GM18870 (cell line): ENCODE measurements around the gene ETV5.
A peak's percentile ranks its signal among the peaks of the same experiment; 100 is the strongest.

ENCODE experiments used
- ATAC-seq: cut with Tn5 transposase; IDR thresholded peaks from one replicate; pipeline ENCODE4 v1.9.1; 2021; ENCODE audit warnings: moderate library complexity; ENCODE audit not compliant: unreplicated experiment

Gene ETV5

DNA sequence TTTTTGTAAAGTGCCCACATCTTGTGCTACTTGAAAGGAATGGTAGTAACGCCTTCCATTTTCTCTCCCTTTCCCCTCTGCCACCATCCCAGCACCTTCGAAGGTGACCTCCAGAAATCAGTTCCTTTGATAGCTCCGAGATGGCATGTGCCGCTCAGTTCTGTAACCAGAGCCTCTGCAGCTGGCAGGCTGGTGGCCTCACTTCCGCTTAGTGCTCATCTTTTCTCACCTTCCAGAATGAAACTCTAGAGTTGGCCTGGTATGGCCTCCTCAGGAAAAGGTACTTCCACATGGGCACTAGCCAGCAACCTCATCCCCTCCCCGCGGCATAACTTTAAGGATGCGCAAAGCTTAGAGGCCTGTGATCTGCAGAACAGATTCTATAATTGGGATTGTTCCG is 38.8 kb downstream of the ETV5 start:
- ATAC-seq, result no peak

GRCh38 chr3:186069199-186069598 is 39.7 kb downstream of the ETV5 start:
- no peak for ATAC-seq

DNA sequence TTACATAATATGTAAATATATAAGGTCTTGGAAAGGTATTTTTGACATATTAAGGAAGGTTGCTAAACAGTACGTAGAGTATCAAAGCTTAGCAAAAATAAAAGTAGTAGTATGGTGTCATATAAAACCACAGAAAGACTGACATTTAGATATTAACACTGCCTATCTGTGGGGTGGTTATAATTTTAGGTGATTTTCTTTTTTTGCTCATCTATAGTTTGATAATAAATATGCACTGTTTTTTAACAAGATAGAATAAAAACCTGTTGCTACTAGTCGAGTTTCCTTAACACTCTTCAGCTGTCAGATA is 40.7 kb downstream of the ETV5 start:
- no peak for ATAC-seq

GRCh38 chr3:186067360-186068242 is 41.3 kb downstream of the ETV5 start:
- ATAC-seq, result no peak

DNA sequence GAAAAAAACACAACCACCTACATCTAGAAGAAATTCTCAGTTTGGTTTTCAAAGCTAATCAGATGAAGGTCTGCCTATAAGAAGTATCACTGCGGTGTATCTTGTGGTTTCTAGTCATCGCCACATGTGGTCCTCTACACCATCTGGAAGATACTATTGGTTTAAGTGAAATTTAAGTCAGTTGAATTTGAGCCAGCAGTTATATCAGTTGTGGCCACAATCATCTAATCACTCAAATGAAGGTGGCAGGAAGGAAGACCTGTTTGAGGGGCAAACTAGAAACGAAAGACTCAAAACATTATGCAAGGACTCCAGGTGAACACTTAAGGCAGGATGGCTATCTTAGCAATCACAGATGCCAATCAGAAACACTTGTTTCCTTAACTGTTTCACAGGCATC is 48.7 kb downstream of the ETV5 start:
- peak; percentile 92 for ATAC-seq

DNA sequence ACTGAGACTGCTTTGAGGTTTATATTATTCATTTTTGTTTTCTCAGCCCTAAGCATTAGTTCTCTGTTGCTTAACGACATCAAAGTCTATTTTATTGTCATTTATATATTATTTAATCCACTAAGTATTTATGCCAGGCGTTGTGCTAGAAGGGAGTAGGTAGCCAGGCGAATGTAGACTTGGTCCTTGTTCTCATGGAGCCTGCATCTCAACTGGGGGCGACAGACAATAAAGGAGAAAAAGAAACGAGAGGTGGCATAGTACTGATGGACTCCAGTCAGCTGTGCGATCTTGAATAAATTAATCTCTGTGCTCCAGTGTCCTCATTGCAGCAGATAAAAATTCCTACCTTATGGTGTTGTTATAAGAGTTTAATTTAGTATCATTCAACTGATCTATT is 49.7 kb downstream of the ETV5 start:
- no peak for ATAC-seq

- no peak for ATAC-seq
Measured at GRCh38 chr3:186058225-186058624, 50.7 kb downstream of the ETV5 start.

- ATAC-seq, result no peak
Measured at GRCh38 chr3:186057594-186057993, 51.3 kb downstream of the ETV5 start.

GRCh38 chr3:186054792-186055352 is 54.0 kb downstream of the ETV5 start:
- no peak for ATAC-seq

DNA sequence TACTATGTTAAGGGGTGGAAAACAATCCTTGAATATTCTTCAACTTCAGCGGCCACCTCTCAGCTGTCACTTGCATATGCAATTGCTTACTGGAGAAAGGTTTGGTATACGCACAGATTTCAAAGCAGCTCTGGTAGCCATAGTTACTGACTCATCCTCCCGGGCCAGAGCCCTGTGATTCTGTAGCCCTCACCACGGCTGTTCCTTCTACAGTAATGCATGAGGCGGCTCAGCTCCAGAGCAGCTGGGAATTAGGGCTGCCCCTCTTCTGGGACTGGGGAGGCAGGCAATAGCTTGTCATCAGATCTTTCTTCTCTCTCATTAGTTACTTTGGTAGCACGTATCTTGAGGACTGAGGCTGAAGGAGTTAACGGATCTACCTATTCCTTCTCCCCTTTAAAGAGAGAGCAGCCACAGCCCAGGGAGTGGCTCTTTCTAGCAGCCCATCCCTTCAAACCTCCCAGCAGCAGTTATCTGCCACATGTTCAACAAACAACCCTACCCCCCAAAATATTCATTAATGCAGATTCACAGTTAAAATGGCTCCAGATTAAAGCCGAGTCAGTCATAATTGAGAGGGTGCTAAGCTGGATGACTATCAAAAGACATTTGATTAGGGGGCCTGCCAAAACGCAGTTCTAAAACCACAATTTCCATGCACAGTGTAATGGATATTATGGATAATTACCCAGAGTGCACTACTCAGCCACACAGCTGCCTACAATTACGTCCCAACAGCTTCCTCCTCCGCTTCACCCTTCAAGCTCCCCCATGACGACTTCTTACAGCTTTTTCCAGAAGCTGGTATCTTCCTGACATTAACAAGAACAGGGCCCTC is 54.7 kb downstream of the ETV5 start:
- ATAC-seq, result no peak

DNA sequence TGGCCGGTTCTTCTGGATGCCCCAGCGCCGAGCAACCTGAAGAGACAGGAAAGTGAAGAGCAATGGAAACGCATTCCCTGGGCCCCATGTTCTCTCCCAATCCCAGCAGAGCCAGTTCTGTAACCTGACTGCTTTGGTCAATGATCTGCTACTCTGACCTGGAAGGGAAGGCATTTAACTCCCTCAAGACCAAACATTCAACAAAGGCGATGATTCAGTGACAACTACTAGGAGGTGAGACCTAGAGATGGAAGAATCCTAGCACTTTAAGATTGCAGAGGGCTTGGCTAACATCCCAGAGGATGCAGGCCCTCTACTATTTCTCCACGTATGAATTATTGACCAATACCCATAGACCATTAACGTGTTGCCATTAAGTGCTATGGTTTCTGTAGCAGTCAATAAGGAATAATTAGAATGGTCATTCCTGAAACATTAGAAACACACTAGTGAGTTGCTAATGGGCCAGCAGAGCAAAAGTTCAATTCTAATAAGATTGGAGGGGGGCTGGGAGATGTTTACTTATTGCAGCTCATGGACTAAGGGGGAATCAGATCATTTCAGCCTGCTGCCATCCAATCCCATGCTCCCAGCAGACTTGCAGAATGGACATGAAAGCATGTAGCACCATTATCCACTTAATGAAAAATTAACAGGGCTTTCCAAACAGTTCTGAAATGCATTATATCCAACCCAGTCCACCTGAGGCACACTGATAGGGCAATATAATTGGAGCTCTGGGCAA is 56.6 kb downstream of the ETV5 start:
- no peak for ATAC-seq

DNA sequence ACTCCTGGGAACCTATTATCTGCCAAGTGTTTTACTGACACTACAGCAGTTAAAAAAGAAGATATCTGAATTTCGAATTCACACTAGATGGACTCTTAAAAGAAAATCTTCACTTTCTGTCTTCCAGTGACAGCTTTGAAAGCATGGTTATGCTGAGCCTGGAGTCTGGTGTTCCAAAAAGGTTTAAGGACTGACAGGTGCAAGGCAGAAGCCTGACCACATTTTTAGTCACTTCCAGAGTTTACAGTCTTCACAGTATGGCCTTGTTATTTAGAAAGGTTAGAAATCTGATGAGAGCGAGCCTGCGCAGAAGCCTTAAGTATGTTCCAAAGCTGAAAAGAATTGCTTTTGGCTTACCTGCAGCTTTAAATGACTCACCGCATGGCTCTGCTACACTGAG is 59.9 kb downstream of the ETV5 start:
- no peak for ATAC-seq

- ATAC-seq, result no peak
Measured at GRCh38 chr3:186048119-186048518, 60.8 kb downstream of the ETV5 start.

DNA sequence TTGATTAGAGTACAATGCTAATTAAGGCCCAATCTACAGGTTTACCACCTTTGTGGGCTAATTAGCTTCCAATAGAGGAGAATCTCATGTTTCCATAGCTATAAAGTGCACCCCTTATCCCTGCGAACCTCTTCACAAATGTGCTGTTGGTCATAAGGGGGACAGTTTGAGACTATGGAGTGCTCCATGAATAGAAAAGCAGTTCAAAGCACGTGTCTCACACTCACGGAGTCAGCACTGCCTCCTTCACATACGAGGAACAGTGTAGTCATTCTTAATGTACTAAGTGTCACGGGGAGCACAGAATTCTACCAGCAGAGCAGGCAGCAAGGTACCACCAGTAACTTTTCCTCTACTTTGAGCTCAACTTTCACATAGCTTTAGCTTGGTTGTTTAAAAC is 62.1 kb downstream of the ETV5 start:
- ATAC-seq, result no peak

DNA sequence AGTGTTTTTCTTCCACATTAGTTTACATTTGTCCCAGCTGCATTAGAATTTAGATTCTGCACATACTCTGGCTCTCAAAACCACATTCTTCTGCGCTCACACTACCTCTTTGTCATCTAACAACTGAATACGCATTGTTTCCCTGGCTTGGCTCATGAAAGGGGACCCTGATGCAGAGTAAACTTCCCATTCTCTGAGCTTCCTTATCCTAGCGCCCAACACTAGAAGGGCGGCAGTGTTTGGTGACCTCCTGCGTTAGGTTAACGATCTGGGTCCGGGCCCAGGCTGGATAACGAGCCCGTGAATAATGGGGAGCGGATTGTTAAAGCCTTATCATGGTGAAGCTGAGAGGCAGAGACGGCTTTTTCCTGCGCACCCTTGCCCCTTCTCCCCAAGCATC is 63.9 kb downstream of the ETV5 start:
- ATAC-seq, result no peak

GRCh38 chr3:186044427-186044826 is 64.5 kb downstream of the ETV5 start:
- ATAC-seq, result no peak

- no peak for ATAC-seq
Measured at GRCh38 chr3:186042521-186043202, 66.2 kb downstream of the ETV5 start.

DNA sequence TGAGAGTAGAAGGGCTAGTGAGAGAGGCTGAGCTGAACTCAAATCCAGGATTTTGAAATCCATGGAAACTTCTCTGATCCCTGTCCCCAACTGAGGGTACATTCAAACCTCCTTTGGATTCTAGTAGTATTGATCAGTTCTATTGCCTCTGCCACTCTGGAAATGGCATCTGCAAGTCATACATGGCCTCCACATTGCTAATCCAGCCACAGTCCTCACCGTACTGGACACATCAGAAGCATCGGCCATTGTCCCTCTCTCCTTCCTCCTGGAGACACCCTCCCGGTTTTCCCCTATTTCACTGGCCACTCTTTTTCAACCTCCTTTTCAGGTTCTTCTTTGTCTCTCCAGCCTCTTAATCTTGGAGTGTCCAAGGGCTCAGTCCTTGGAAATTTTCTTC is 66.9 kb downstream of the ETV5 start:
- ATAC-seq, result no peak

DNA sequence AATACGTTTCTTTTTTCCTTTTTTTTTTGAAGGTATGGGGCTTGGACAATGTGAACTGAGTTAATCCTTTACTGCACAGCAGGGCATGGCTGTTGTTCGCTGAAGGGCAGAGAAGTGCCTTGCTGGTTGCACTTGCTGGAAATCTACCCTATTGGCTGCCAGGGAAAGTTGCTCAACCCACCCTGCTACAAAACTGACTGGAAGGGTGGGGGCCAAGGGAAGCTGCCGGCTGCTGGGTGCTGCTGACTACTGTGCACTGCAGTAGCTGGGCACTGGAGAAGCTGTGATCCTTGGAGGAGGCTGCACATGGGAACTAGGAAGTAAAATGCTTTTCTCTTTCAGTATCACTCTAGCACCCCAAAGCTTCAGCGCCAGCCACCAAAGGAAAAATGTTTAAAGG is 70.5 kb downstream of the ETV5 start:
- no peak for ATAC-seq

- ATAC-seq, result no peak
Measured at GRCh38 chr3:186035277-186035676, 73.6 kb downstream of the ETV5 start.

GRCh38 chr3:186032321-186032720 is 76.6 kb downstream of the ETV5 start:
- no peak for ATAC-seq
